ENCODE results near the gene TANK. TPM values are rescaled to one million over a fixed set of nuclear protein-coding genes. Genes with fewer than 3 reads are reported as not detected.
A peak's percentile ranks its signal among the peaks of the same experiment; 100 is the strongest.

Gene TANK
- total and polyA plus RNA-seq, 2 of the 13 experiments (the other 11 are each of a cell fraction or from before 2014, with no cell fraction given), result 66.9 to 96.1 TPM

DNA sequence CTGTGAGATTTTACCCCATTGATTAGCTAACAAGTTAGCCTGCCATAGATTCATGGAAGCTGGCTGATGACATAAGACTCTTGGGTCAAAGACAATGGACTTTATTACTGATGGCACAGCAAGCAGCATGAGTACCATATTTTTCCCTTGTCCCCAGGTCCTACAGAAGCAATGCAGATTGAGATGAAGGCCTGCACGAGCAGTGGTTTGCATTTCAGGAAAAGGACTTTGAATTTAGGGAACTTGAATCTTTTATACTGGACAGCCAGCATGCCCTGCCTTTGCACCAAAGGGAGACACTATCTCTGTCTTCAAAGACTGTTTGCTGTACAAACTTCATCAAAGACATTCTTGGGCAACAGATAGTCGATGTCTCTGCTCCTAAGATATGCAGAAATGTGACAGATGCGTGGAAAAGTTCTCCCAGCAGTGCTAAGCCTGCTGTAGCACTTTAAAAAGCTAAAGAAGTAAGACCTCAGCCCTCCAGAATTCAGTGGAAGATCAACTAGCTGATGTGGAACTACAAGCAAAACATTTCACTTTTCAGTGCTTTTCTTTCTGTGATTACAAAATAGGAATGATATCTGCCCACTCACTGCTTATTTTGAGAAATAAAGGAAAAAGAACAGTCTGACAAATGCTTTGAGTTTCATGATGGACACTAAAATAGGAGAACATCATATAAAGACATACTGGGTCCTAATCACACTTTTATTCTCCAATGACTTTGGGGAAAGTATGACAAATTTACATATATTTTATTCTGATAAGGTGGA lies 44.4 kb upstream of the TANK start (continued):
- TF ChIP-seq, protein P1, sequence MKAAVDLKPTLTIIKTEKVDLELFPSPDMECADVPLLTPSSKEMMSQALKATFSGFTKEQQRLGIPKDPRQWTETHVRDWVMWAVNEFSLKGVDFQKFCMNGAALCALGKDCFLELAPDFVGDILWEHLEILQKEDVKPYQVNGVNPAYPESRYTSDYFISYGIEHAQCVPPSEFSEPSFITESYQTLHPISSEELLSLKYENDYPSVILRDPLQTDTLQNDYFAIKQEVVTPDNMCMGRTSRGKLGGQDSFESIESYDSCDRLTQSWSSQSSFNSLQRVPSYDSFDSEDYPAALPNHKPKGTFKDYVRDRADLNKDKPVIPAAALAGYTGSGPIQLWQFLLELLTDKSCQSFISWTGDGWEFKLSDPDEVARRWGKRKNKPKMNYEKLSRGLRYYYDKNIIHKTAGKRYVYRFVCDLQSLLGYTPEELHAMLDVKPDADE (CRISPR knock-in tag; IDR thresholded peaks at IDR 0.05), result no peak
- no peak for TF ChIP-seq PLRG1 (conservative IDR thresholded peaks at IDR 0.05)
- TF ChIP-seq SOX6 (IDR thresholded peaks at IDR 0.05), result no peak
- peak; percentile 80 for TF ChIP-seq SOX6 (CRISPR knock-in tag; IDR thresholded peaks at IDR 0.05)
- TF ChIP-seq KDM5A (IDR thresholded peaks at IDR 0.05; ENCODE audit: borderline replicate concordance, low read length), result no peak
- TF ChIP-seq, protein P2, sequence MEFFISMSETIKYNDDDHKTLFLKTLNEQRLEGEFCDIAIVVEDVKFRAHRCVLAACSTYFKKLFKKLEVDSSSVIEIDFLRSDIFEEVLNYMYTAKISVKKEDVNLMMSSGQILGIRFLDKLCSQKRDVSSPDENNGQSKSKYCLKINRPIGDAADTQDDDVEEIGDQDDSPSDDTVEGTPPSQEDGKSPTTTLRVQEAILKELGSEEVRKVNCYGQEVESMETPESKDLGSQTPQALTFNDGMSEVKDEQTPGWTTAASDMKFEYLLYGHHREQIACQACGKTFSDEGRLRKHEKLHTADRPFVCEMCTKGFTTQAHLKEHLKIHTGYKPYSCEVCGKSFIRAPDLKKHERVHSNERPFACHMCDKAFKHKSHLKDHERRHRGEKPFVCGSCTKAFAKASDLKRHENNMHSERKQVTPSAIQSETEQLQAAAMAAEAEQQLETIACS (CRISPR knock-in tag; IDR thresholded peaks at IDR 0.05), result no peak
- no peak for TF ChIP-seq ZNF619 (CRISPR knock-in tag; IDR thresholded peaks at IDR 0.05)
- no peak for TF ChIP-seq HDAC6 (IDR thresholded peaks at IDR 0.05; ENCODE audit: low read depth, low read length)
- TF ChIP-seq KAT7 (CRISPR knock-in tag; IDR thresholded peaks at IDR 0.05; ENCODE audit: borderline replicate concordance), result no peak
- no peak for TF ChIP-seq RNF2 (conservative IDR thresholded peaks at IDR 0.05; ENCODE audit: low read depth)
- TF ChIP-seq, protein P3, sequence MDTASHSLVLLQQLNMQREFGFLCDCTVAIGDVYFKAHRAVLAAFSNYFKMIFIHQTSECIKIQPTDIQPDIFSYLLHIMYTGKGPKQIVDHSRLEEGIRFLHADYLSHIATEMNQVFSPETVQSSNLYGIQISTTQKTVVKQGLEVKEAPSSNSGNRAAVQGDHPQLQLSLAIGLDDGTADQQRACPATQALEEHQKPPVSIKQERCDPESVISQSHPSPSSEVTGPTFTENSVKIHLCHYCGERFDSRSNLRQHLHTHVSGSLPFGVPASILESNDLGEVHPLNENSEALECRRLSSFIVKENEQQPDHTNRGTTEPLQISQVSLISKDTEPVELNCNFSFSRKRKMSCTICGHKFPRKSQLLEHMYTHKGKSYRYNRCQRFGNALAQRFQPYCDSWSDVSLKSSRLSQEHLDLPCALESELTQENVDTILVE (CRISPR knock-in tag; IDR thresholded peaks at IDR 0.05), result no peak
- no peak for TF ChIP-seq SP5 (CRISPR knock-in tag; IDR thresholded peaks at IDR 0.05; ENCODE audit: borderline replicate concordance, low read depth)
- no peak for TF ChIP-seq SRSF4 (IDR thresholded peaks at IDR 0.05; ENCODE audit: low read depth, low read length, poor library complexity, severe bottlenecking)
- TF ChIP-seq DPF2 (CRISPR knock-in tag; IDR thresholded peaks at IDR 0.05; ENCODE audit: borderline replicate concordance, low read depth), result 0 out of 2 replicates have a peak, but pooled peaks have one; percentile 44
- TF ChIP-seq MAFK (conservative IDR thresholded peaks at IDR 0.05 in 1 of 2, IDR thresholded peaks at IDR 0.05 in 1 of 2; ENCODE audit: low read length in 2 of 2), result no peak
- TF ChIP-seq, protein P4, sequence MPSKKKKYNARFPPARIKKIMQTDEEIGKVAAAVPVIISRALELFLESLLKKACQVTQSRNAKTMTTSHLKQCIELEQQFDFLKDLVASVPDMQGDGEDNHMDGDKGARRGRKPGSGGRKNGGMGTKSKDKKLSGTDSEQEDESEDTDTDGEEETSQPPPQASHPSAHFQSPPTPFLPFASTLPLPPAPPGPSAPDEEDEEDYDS (CRISPR knock-in tag; IDR thresholded peaks at IDR 0.05), result no peak; the same call in 1 of the 2 replicates
- no peak for TF ChIP-seq HHEX (CRISPR knock-in tag; IDR thresholded peaks at IDR 0.05)
- TF ChIP-seq, protein P5, sequence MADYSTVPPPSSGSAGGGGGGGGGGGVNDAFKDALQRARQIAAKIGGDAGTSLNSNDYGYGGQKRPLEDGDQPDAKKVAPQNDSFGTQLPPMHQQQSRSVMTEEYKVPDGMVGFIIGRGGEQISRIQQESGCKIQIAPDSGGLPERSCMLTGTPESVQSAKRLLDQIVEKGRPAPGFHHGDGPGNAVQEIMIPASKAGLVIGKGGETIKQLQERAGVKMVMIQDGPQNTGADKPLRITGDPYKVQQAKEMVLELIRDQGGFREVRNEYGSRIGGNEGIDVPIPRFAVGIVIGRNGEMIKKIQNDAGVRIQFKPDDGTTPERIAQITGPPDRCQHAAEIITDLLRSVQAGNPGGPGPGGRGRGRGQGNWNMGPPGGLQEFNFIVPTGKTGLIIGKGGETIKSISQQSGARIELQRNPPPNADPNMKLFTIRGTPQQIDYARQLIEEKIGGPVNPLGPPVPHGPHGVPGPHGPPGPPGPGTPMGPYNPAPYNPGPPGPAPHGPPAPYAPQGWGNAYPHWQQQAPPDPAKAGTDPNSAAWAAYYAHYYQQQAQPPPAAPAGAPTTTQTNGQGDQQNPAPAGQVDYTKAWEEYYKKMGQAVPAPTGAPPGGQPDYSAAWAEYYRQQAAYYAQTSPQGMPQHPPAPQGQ (CRISPR knock-in tag; IDR thresholded peaks at IDR 0.05; ENCODE audit: borderline replicate concordance), result no peak
- TF ChIP-seq DNMT1 (CRISPR knock-in tag; IDR thresholded peaks at IDR 0.05), result no peak
- TF ChIP-seq ZSCAN21 (CRISPR knock-in tag; IDR thresholded peaks at IDR 0.05; ENCODE audit: borderline replicate concordance), result no peak
- TF ChIP-seq CAMTA2 (CRISPR knock-in tag; IDR thresholded peaks at IDR 0.05; ENCODE audit: borderline replicate concordance), result no peak
- TF ChIP-seq IKZF1 (IDR thresholded peaks at IDR 0.05), result no peak

Data from HepG2 (cell line).